Endothelial cell of umbilical vein (primary cell): ENCODE measurements around the gene OSBPL9. TPM values are rescaled to one million over a fixed set of nuclear protein-coding genes. Genes with fewer than 3 reads are reported as not detected.

Experiments
- BruUV-seq: library from RNA; stranded (reverse); fragments of 400-500 nt; replicated peaks from 2 replicates; lab custom pipeline; 2021; lab: Mats Ljungman, UMichigan
- CTCF ChIA-PET: fragments of 300-600, 350-600 bp; sonication (Branson Sonifier 250); formaldehyde crosslinking; loops from one replicate; lab custom pipeline; 2021; ENCODE audit warnings: antibody characterized with exemption, inconsistent platforms; lab: Charles Lee
- POLR2A ChIA-PET: fragments of 300-600, 350-600 bp; sonication (Branson Sonifier 250); formaldehyde crosslinking; loops from one replicate; lab custom pipeline; 2021; ENCODE audit warnings: antibody characterized with exemption, inconsistent platforms; lab: Charles Lee
- DNase-seq: peaks from one replicate; pipeline ENCODE4 v3.0.0-alpha.2; 2011; ENCODE audit warnings: low read depth, low spot score
- FAIRE-seq: peaks from 2 replicates; lab custom pipeline; 2011; peaks lifted over from hg19 to GRCh38; lab: Jason Lieb, UNC
- H2AFZ ChIP-seq: 2 replicates; pipeline ENCODE4 v1.6.0; 2012; ENCODE audit warnings: low read depth, low read length, control low read depth, inconsistent platforms
- H3K27ac ChIP-seq: 2 replicates; pipeline ENCODE4 v1.5.1; 2011; ENCODE audit warnings: low read depth, mild to moderate bottlenecking, control low read depth, low read length, moderate library complexity; ENCODE audit not compliant: insufficient read depth
- H3K27me3 ChIP-seq, 2 experiments: 2 replicates each; pipeline versions ENCODE4 v1.6.0 to v1.6.1; 2011; ENCODE audit warnings: low read length in 2 of 2, mixed read lengths in 1 of 2; ENCODE audit not compliant: control insufficient read depth in 2 of 2, insufficient read depth in 2 of 2
- H3K36me3 ChIP-seq, 2 experiments: 2 replicates in 1 of 2; 3 replicates in 1 of 2; pipeline ENCODE4 v1.5.1; 2011; ENCODE audit warnings: low read length in 2 of 2, mild to moderate bottlenecking in 1 of 2, moderate library complexity in 1 of 2; ENCODE audit not compliant: control insufficient read depth in 2 of 2, insufficient read depth in 2 of 2; ENCODE audit errors: extremely low read depth in 1 of 2
- H3K4me1 ChIP-seq: 3 replicates; pipeline ENCODE4 v1.5.1; 2011; ENCODE audit warnings: mild to moderate bottlenecking, low read length; ENCODE audit not compliant: control insufficient read depth, insufficient read depth; ENCODE audit errors: extremely low read depth
- H3K4me2 ChIP-seq: 2 replicates; pipeline ENCODE4 v1.6.1; 2011; ENCODE audit warnings: low read length, control low read depth, mixed read lengths; ENCODE audit not compliant: insufficient read depth
- H3K4me3 ChIP-seq, 3 experiments: fragments of 200-600 bp in 1 of 3; sonication (generic), shearing (Covaris generic) in 1 of 3; replicated peaks in 1 of 3; 2 replicates each; pipeline ENCODE4 v1.5.1; 2011 to 2016; ENCODE audit warnings: control low read depth in 3 of 3, low read length in 3 of 3, mild to moderate bottlenecking in 2 of 3, inconsistent platforms in 1 of 3, low read depth in 1 of 3, moderate library complexity in 1 of 3; ENCODE audit not compliant: insufficient read depth in 1 of 3
- H3K79me2 ChIP-seq: 2 replicates; pipeline ENCODE4 v1.6.0; 2012; ENCODE audit warnings: low read length, inconsistent platforms; ENCODE audit not compliant: control insufficient read depth, insufficient read depth
- H3K9ac ChIP-seq: replicated peaks from 2 replicates; pipeline ENCODE3; 2011; ENCODE audit warnings: low read length, control low read depth; ENCODE audit not compliant: insufficient read depth; ENCODE audit errors: extremely low read depth
- H3K9me1 ChIP-seq: replicated peaks from 3 replicates; pipeline ENCODE4 v1.6.0; 2011; ENCODE audit warnings: mild to moderate bottlenecking, low read length; ENCODE audit not compliant: control insufficient read depth, insufficient read depth; ENCODE audit errors: extremely low read depth
- H3K9me3 ChIP-seq: replicated peaks from 2 replicates; pipeline ENCODE4 v1.5.1; 2012; ENCODE audit warnings: low read length, inconsistent platforms; ENCODE audit not compliant: control insufficient read depth, insufficient read depth
- H4K20me1 ChIP-seq: replicated peaks from 2 replicates; pipeline ENCODE3; 2011; ENCODE audit warnings: mild to moderate bottlenecking, low read length; ENCODE audit not compliant: control insufficient read depth, insufficient read depth; ENCODE audit errors: extremely low read depth
- EZH2 ChIP-seq: IDR thresholded peaks from 2 replicates; pipeline ENCODE4 v1.6.1; 2012; ENCODE audit warnings: borderline replicate concordance, low read depth, mild to moderate bottlenecking, moderate library complexity, low read length, inconsistent platforms; ENCODE audit not compliant: severe bottlenecking
- FOS ChIP-seq: IDR thresholded peaks from 2 replicates; pipeline ENCODE4 v1.6.1; 2011; ENCODE audit warnings: mild to moderate bottlenecking, low read length, moderate library complexity, borderline replicate concordance; ENCODE audit not compliant: insufficient read depth
- GATA2 ChIP-seq: IDR thresholded peaks from 2 replicates; pipeline ENCODE4 v1.7.0; 2011; ENCODE audit warnings: low read depth, mild to moderate bottlenecking, moderate library complexity, mixed read lengths, low read length; ENCODE audit not compliant: insufficient read length, insufficient read depth
- JUN ChIP-seq: IDR thresholded peaks from 2 replicates; pipeline ENCODE4 v1.6.1; 2011; ENCODE audit warnings: borderline replicate concordance, low read depth; ENCODE audit not compliant: insufficient read length, insufficient read depth
- MYC ChIP-seq: IDR thresholded peaks from one replicate; pipeline ENCODE4 v1.6.1; 2011; ENCODE audit warnings: mild to moderate bottlenecking, low read depth, low read length
- POLR2A ChIP-seq: IDR thresholded peaks from 2 replicates; pipeline ENCODE4 v1.6.1; 2012; ENCODE audit warnings: low read depth, mild to moderate bottlenecking, control low read depth, low read length
- POLR2AphosphoS5 ChIP-seq: IDR thresholded peaks from 2 replicates; pipeline ENCODE4 v1.6.1; 2012; ENCODE audit warnings: low read depth, mild to moderate bottlenecking, control low read depth, low read length, moderate library complexity; ENCODE audit not compliant: insufficient read depth
- dilution Hi-C: fragments of 300-500 bp; cut with MboI; formaldehyde crosslinking; loops from one replicate; pipeline ENCODE4 v1.15.0; 2019; ENCODE audit warnings: low sequenced_read_pairs; ENCODE audit not compliant: extremely low pct_ligation_motif_present
- intact Hi-C: fragments of 100-400 bp; cut with micrococcal nuclease; formaldehyde crosslinking; loops from one replicate; pipeline ENCODE4 v1.10.0; 2022
- polyA plus RNA-seq, 4 experiments: library from polyadenylated mRNA; depleted of rRNA in 3 of 4; stranded (reverse) in 3 of 4; unstranded in 1 of 4; fragments of >200 nt; gene quantifications; 2 replicates each; pipeline versions ENCODE4 v1.2.1 to v1.2.3, GENCODE V29; 2011 to 2012; ENCODE audit warnings: missing spikeins in 1 of 4
- total RNA-seq: library from RNA; stranded (reverse); gene quantifications from 2 replicates; pipeline ENCODE4 v1.2.3, GENCODE V29; 2021
- TF ChIP-seq, protein P1 (sequence below): IDR thresholded peaks from 2 replicates; pipeline ENCODE4 v1.6.1; 2011; ENCODE audit not compliant: insufficient read depth, insufficient read length
- TF ChIP-seq, protein P2 (sequence below), 2 donors: IDR thresholded peaks; 1 replicate in 1 of 2; 2 replicates in 1 of 2; pipeline ENCODE4 v1.5.1; 2011; ENCODE audit warnings: low read length in 2 of 2, mild to moderate bottlenecking in 2 of 2, moderate library complexity in 2 of 2, control low read depth in 1 of 2, inconsistent platforms in 1 of 2, low read depth in 1 of 2; ENCODE audit not compliant: insufficient read depth in 1 of 2; ENCODE audit errors: extremely low read depth in 1 of 2

The OSBPL9 gene
- total and polyA plus RNA-seq, 2 donors (not counting 3 experiments of a cell fraction or from before 2014, with no cell fraction given), result 46.2 to 80.3 TPM

DNA sequence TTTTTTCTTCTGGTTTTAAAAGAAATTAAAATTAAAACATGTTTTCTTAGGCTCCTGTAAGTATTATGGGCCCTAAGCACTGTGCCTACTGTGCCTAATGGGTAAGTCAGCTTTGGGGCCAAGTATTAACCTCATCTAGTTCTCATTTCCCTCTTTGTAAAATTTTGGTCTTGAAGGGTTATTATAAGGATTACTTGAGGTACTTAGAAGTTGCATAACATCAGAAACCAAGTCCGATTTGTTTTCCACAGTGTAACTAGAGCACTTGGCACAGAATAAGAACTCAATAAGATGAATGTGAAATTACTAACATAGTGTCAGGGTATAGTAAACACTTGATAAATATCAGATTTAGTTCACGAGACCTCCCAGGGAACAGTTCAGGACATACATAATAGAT lies 16.4 kb upstream of the OSBPL9 start:
- peak; percentile 37 for FAIRE-seq

DNA sequence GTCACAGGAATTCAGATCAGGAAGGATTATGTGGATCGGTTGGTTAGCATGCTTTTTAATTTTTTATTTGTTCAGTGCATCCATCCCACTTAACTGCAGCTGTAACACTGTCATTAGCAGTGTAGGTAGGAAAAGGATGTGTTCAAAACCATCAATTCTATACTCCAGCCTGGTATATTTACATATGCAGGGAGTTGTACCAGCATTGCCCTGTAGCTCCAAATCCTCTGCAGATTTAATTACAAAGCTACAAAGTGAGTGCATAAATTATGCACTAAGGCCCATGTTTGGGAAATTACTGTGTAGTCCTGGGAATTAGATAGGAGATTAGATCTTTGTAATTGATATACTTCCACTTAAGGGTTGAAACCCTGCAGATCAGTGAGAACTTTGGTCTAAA lies 15.9 kb upstream of the OSBPL9 start:
- no peaks in the 10 kb centered on the region for H3K79me2 ChIP-seq
- POLR2A ChIA-PET, result no interaction called here
- BruUV-seq, result no TSS peak

More for the DNA sequence above, 16.4 kb upstream of the OSBPL9 start:
- Histone ChIP-seq H3K27ac (no peak overlapping the region), H3K4me1 (no peaks in the 10 kb centered on the region), H4K20me1 (no peaks in the 10 kb centered on the region), H3K9me1 (no peaks in the 10 kb centered on the region), H3K4me3 (no peak overlapping the region), H3K4me2 (no peak overlapping the region), H3K9ac (no peak overlapping the region), H3K9me3 (no peaks in the 10 kb centered on the region), H3K36me3 (no peaks in the 10 kb centered on the region), H2AFZ (no peak overlapping the region), H3K27me3 (peaks cover 0 to 4% of the 10 kb centered on the region in 2 experiments), H3K79me2 (no peaks in the 10 kb centered on the region)
- ChIA-PET POLR2A (no interaction called here), CTCF (interaction anchor here (0.5 to 1.2 kb wide), 2 partner anchors 9 to 191 kb away, joined by 3 read pairs; no protein-coding TSS in a partner anchor)
- dilution Hi-C loops, result no loop called here
- no peak for DNase-seq
- BruUV-seq, result no TSS peak
- intact Hi-C loops, result no loop called here
- TF ChIP-seq EZH2 (no peak), MYC (no peak), POLR2AphosphoS5 (no peak), JUN (no peak), GATA2 (no peak)
- TF ChIP-seq, protein P1, sequence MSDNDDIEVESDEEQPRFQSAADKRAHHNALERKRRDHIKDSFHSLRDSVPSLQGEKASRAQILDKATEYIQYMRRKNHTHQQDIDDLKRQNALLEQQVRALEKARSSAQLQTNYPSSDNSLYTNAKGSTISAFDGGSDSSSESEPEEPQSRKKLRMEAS, result no peak

More for the DNA sequence above, 15.9 kb upstream of the OSBPL9 start:
- Histone ChIP-seq H3K27me3 (peaks cover 0 to 4% of the 10 kb centered on the region in 2 experiments), H2AFZ (no peak overlapping the region), H3K4me3 (no peak overlapping the region), H3K36me3 (no peaks in the 10 kb centered on the region), H3K4me2 (no peak overlapping the region), H3K4me1 (no peaks in the 10 kb centered on the region), H3K9me1 (no peaks in the 10 kb centered on the region), H3K9me3 (no peaks in the 10 kb centered on the region), H3K27ac (no peak overlapping the region), H4K20me1 (no peaks in the 10 kb centered on the region), H3K9ac (no peak overlapping the region)
- intact Hi-C loops, result no loop called here
- dilution Hi-C loops, result no loop called here
- TF ChIP-seq, protein P2, sequence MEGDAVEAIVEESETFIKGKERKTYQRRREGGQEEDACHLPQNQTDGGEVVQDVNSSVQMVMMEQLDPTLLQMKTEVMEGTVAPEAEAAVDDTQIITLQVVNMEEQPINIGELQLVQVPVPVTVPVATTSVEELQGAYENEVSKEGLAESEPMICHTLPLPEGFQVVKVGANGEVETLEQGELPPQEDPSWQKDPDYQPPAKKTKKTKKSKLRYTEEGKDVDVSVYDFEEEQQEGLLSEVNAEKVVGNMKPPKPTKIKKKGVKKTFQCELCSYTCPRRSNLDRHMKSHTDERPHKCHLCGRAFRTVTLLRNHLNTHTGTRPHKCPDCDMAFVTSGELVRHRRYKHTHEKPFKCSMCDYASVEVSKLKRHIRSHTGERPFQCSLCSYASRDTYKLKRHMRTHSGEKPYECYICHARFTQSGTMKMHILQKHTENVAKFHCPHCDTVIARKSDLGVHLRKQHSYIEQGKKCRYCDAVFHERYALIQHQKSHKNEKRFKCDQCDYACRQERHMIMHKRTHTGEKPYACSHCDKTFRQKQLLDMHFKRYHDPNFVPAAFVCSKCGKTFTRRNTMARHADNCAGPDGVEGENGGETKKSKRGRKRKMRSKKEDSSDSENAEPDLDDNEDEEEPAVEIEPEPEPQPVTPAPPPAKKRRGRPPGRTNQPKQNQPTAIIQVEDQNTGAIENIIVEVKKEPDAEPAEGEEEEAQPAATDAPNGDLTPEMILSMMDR (IDR thresholded peaks at IDR 0.05; ENCODE audit: extremely low read depth in 1 of 2, insufficient read depth in 1 of 2, low read depth in 1 of 2, low read length in 2 of 2), result no peak
- TF ChIP-seq POLR2AphosphoS5 (no peak), JUN (no peak), EZH2 (no peak), GATA2 (no peak), POLR2A (no peak), MYC (no peak), FOS (no peak)
- TF ChIP-seq, protein P1, result no peak
- CTCF ChIA-PET, result interaction anchor here (0.5 to 1.2 kb wide), 2 partner anchors 9 to 191 kb away, joined by 3 read pairs; no protein-coding TSS in a partner anchor
- no peak for DNase-seq
- no peak for FAIRE-seq
